Spleen (tissue), 11 donors: ENCODE measurements around the gene LGMN. TPM values are rescaled to one million over a fixed set of nuclear protein-coding genes. Genes with fewer than 3 reads are reported as not detected.

ENCODE experiments used
- DNase-seq: peaks from one replicate; pipeline ENCODE4 v3.0.0-alpha.2; 2020
- H3K27ac ChIP-seq, 8 donors: fragments of 200-600 bp; sonication (generic) in 7 of 8; 1 replicate in 4 of 8; 2 replicates in 4 of 8; pipeline versions ENCODE4 v1.5.0 to v1.8.0; 2016 to 2021; ENCODE audit warnings: inconsistent platforms in 4 of 8, mild to moderate bottlenecking in 4 of 8, moderate library complexity in 1 of 8
- H3K27me3 ChIP-seq, 7 donors: fragments of 200-600 bp; sonication (generic) in 6 of 7; replicated peaks in 1 of 7; 1 replicate in 4 of 7; 2 replicates in 3 of 7; pipeline versions ENCODE4 v1.5.0 to v1.8.0; 2016 to 2021; ENCODE audit warnings: inconsistent platforms in 3 of 7, mild to moderate bottlenecking in 1 of 7
- H3K36me3 ChIP-seq, 6 donors: fragments of 200-600 bp; sonication (generic) in 5 of 6; 1 replicate in 4 of 6; 2 replicates in 2 of 6; pipeline versions ENCODE4 v1.5.0 to v1.8.0; 2016 to 2021; ENCODE audit warnings: inconsistent platforms in 2 of 6
- H3K4me1 ChIP-seq, 6 donors: fragments of 200-600 bp; sonication (generic) in 5 of 6; 1 replicate in 3 of 6; 2 replicates in 3 of 6; pipeline versions ENCODE4 v1.5.0 to v1.8.0; 2016 to 2021; ENCODE audit warnings: inconsistent platforms in 3 of 6
- H3K4me3 ChIP-seq, 8 donors: fragments of 200-600 bp; sonication (generic) in 7 of 8; 1 replicate in 4 of 8; 2 replicates in 4 of 8; pipeline versions ENCODE4 v1.5.0 to v1.8.0; 2016 to 2021; ENCODE audit warnings: inconsistent platforms in 4 of 8, mild to moderate bottlenecking in 4 of 8, moderate library complexity in 2 of 8
- H3K9me3 ChIP-seq, 8 donors: fragments of 200-600 bp; sonication (generic) in 7 of 8; 1 replicate in 4 of 8; 2 replicates in 4 of 8; pipeline versions ENCODE4 v1.5.0 to v1.8.0; 2016 to 2021; ENCODE audit warnings: inconsistent platforms in 4 of 8
- POLR2A ChIP-seq, 3 donors: fragments of 450-650 bp; IDR thresholded peaks; one replicate each; pipeline ENCODE4 v1.5.1; 2017; ENCODE audit warnings: antibody characterized with exemption in 3 of 3, mild to moderate bottlenecking in 1 of 3
- POLR2AphosphoS5 ChIP-seq, 3 donors: sonication (generic); formaldehyde crosslinking; IDR thresholded peaks; one replicate each; pipeline ENCODE4 v1.5.1; 2017; ENCODE audit warnings: antibody characterized with exemption in 3 of 3
- WGBS, 5 donors: extraction: QIAGEN DNeasy Blood & Tissue Kit in 3 of 5; methylation state at CpG; one replicate each; pipeline versions ENCODE4 v1.1.5 to v1.1.7; 2013 to 2018; 5-methylcytosine and 5-hydroxymethylcytosine counted together
- intact Hi-C: fragments of 100-400 bp; cut with DNase I; formaldehyde crosslinking; loops from one replicate; pipeline ENCODE4 v1.15.0; 2023; ENCODE audit warnings: low total_unique reads
- polyA plus RNA-seq, 3 donors: library from polyadenylated mRNA; stranded (reverse); fragments of 200-250 nt; gene quantifications; one replicate each; pipeline ENCODE4 v1.2.1, GENCODE V29; 2013
- total RNA-seq, 7 donors: library from RNA; depleted of rRNA in 3 of 7; stranded (reverse); fragments of >200 nt in 3 of 7; fragmentation: NEBNext Ultra II Directional in 4 of 7; extraction: Animal tissue kit (Norgen Biotek cat#: 25700) in 4 of 7; gene quantifications; one replicate each; pipeline versions ENCODE4 v1.1.0 to v1.2.1, GENCODE V29; 2016 to 2021
- TF ChIP-seq, protein P1 (sequence below), 11 experiments: fragments of 200-600 bp in 7 of 11; fragments of 450-650 bp in 4 of 11; sonication (generic) in 4 of 11; IDR thresholded peaks in 8 of 11; conservative IDR thresholded peaks in 3 of 11; 1 replicate in 7 of 11; 2 replicates in 4 of 11; pipeline versions ENCODE4 v1.4.0 to v1.8.0; 2016 to 2021; ENCODE audit warnings: antibody characterized with exemption in 11 of 11, inconsistent platforms in 4 of 11, mild to moderate bottlenecking in 1 of 11
- donor health status: healthy with polysubstance abuse.
- donor health status: DM: no; HTN: no; CAD: no; lungs with moderate emphysema.
- donor health status: DM: no; HTN: no; CAD: no.
- donor health status: Bipolar disorder and iron deficiency.
- donor health status: healthy.
- donor health status: DM: no; HTN: no; CAD: no.
- donor health status: DM: yes; HTN: yes; CAD: no.

LGMN gene
- total and polyA plus RNA-seq, 10 donors: 56.6 to 270 (median 196) TPM

DNA sequence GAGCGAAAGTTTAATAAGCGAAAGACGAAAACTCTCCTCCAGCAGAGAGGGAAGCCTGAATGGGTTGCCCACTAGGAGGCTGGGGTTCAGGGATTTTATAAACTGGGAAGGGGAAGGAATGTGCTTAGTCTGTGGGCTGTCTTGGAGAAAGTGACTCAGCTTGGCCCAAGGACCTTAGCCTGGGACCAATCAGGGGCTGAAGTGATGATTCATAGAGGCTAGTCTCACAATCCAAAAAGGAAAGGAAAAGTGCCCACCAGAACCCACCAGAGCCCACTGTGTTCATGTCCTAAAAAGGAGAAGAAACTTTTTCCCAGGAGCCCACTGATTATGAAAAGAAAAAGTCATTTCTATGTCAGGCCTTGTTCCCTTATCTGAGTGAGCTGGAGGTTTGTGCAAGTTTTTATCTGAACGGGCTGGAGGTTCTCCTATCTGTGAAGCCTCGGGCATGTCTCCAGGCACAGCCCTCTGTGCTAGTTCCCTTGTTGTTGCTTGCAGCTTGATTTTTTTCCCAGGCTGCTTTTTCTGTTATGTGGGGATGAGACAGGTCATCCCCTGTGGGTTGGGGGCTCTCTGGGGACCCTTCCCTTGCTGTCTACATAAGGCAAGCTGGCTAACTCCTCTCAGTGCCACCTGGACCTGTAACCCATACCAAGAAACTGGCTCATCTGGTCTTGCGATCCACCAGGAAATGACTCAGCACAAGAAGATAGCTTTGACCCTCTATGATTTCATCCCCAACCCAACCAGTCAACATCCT is 37.4 kb upstream of the LGMN start:
- WGBS, 5 donors: 54 to 71% (median 68%) methylated on average over 6 of the region's 6 CpGs
- Histone ChIP-seq H3K27me3 (no peaks in the 10 kb centered on the region), H3K4me1 (peaks cover 0 to 9% (median 0%) of the 10 kb centered on the region in 6 donors), H3K27ac (peak overlapping the region in 4 of 8 donors; percentile 15 to 43 (median 26)), H3K36me3 (no peaks in the 10 kb centered on the region), H3K9me3 (peaks cover 4 to 28% (median 28%) of the 10 kb centered on the region in 8 donors), H3K4me3 (no peak overlapping the region)
- DNase-seq: no peak
- no peak for TF ChIP-seq POLR2AphosphoS5 (IDR thresholded peaks at IDR 0.05)
- no peak for TF ChIP-seq POLR2A (IDR thresholded peaks at IDR 0.05)
- TF ChIP-seq, protein P1, sequence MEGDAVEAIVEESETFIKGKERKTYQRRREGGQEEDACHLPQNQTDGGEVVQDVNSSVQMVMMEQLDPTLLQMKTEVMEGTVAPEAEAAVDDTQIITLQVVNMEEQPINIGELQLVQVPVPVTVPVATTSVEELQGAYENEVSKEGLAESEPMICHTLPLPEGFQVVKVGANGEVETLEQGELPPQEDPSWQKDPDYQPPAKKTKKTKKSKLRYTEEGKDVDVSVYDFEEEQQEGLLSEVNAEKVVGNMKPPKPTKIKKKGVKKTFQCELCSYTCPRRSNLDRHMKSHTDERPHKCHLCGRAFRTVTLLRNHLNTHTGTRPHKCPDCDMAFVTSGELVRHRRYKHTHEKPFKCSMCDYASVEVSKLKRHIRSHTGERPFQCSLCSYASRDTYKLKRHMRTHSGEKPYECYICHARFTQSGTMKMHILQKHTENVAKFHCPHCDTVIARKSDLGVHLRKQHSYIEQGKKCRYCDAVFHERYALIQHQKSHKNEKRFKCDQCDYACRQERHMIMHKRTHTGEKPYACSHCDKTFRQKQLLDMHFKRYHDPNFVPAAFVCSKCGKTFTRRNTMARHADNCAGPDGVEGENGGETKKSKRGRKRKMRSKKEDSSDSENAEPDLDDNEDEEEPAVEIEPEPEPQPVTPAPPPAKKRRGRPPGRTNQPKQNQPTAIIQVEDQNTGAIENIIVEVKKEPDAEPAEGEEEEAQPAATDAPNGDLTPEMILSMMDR (IDR thresholded peaks at IDR 0.05 in 8 of 11, conservative IDR thresholded peaks at IDR 0.05 in 3 of 11): no peak
- intact Hi-C loops: no loop called here

- Histone ChIP-seq H3K9me3 (peaks cover 0 to 9% (median 8%) of the 10 kb centered on the region in 8 donors), H3K4me1 (peaks cover 0 to 9% (median 0%) of the 10 kb centered on the region in 6 donors), H3K27ac (no peak overlapping the region), H3K36me3 (no peaks in the 10 kb centered on the region), H3K4me3 (no peak overlapping the region), H3K27me3 (no peaks in the 10 kb centered on the region)
- 45 to 58% (median 54%) methylated on average over 2 of the region's 2 CpGs for WGBS, 5 donors
- intact Hi-C loops: loop anchor here (2.0 kb wide), 1 partner anchor 69 kb away; no protein-coding TSS in a partner anchor
- no peak for DNase-seq
- TF ChIP-seq, protein P1 (IDR thresholded peaks at IDR 0.05 in 8 of 11, conservative IDR thresholded peaks at IDR 0.05 in 3 of 11): peak; percentile 24 to 72 (median 69)
- no peak for TF ChIP-seq POLR2AphosphoS5 (IDR thresholded peaks at IDR 0.05)
- no peak for TF ChIP-seq POLR2A (IDR thresholded peaks at IDR 0.05)
These were observed 35.5 kb upstream of the LGMN start for GRCh38 chr14:92783813-92784431.

GRCh38 chr14:92781350-92781749 is 32.9 kb upstream of the LGMN start:
- H3K9me3 ChIP-seq: no peaks in the 10 kb centered on the region
- H3K27me3 ChIP-seq: no peaks in the 10 kb centered on the region
- DNase-seq: no peak
- 81 to 94% (median 91%) methylated on average over 3 of the region's 3 CpGs for WGBS, 5 donors
- TF ChIP-seq, protein P1 (IDR thresholded peaks at IDR 0.05 in 8 of 11, conservative IDR thresholded peaks at IDR 0.05 in 3 of 11): no peak
- no peak for TF ChIP-seq POLR2AphosphoS5 (IDR thresholded peaks at IDR 0.05)
- TF ChIP-seq POLR2A (IDR thresholded peaks at IDR 0.05): no peak
- intact Hi-C loops: no loop called here
- H3K4me3 ChIP-seq: no peak overlapping the region
- H3K4me1 ChIP-seq: peaks cover 0 to 9% (median 0%) of the 10 kb centered on the region in 6 donors
- H3K36me3 ChIP-seq: no peaks in the 10 kb centered on the region
- no peak overlapping the region for H3K27ac ChIP-seq
